Measurements from ENCODE around the gene MCM3.

MCM3 gene

DNA sequence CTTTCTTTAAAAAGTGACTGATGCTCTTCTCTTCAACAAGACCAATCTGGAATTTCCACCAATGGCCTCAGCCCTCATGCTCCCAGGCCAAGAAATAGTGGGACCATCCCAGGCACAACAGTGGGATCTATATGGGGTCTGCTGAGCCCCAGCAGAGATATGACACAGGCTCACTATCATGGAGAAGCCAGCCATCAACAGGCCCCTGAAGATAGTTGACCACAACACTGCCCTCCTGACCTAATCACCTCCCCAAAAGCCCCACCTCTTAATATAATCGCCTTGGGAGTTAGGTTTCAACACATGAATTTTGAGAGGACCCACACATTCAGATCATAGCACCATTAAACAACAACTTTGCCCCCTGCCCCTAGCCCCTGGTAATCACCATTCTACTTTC lies 16.8 kb upstream of the MCM3 start:
- DNase-seq = no peak

DNA sequence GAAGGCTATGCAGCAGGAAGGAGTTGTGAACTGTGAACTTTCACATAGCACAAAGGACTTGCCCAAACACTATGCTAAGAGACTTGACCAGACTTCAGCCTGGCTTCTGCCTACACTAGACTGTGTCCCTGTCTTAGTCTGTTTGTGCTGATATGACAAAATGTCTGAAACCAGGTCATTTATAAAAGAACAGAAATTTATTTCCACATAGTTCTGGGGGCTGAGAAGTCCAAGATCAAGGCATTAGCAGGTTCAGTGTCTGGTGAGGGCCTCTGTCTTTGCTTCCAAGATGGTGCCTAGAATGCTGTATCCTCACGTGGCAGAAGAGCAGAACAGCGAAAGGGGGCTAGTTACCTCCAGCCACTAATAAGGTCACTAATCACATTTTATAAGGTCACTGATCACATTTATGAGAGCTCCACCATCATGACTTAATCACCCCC lies 16.0 kb upstream of the MCM3 start:
- DNase-seq = no peak

- DNase-seq = no peak
These were observed 15.1 kb upstream of the MCM3 start for GRCh38 chr6:52299653-52300052.

- no peak for DNase-seq
These were observed 12.9 kb upstream of the MCM3 start for GRCh38 chr6:52297433-52297832.

GRCh38 chr6:52293067-52293466 lies 8.5 kb upstream of the MCM3 start:
- no peak for DNase-seq

- no peak for DNase-seq
These were observed 4.3 kb upstream of the MCM3 start for GRCh38 chr6:52288841-52289240.

DNA sequence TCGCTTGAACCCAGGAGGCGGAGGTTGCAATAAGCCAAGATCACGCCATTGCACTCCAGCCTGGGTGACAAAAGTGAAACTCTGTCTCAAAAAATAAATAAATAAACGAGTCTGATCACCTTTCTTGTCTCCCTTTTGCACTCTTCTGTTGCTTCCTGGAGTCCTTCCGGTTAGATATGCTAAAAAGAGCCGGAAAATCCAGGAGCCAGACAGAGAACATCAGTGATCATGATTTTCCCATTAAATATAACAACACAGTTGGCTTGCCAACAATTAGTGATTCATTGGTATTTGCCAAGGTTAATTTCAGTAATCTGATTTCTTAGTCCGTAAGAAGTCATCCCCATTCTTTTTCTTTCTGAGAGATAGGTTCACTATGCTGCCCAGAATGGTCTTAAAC lies 3.7 kb upstream of the MCM3 start:
- DNase-seq = no peak

GRCh38 chr6:52286798-52287432 lies 2.4 kb upstream of the MCM3 start:
- peak; percentile 43 for DNase-seq

GRCh38 chr6:52285177-52286068 lies 881 bp upstream of the MCM3 start:
- DNase-seq = no peak

- DNase-seq = peak; percentile 57
These were observed 447 bp downstream of the MCM3 start for GRCh38 chr6:52284131-52284459.

DNA sequence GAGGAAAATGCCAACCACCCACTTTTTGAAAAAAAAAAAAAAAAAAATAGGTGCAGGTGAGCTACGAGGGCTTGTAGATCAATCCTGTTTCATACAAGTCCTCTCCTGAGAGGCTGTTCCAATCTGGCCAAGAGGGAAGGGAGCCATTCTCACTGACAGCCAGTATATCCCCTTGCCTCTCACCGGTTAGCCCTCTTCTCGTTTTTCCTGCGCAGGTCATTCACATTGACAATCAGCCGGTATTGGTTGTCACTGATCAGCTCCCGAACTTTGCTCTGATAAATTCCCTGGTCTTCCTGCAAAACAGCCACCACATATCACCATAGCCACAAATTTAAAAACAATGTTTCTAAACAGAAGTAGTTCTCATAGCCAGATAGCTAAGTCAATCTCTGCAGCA lies 1.4 kb downstream of the MCM3 start:
- DNase-seq = no peak

- no peak for DNase-seq
These were observed 8.4 kb downstream of the MCM3 start for GRCh38 chr6:52276130-52276529.

GRCh38 chr6:52271852-52272460 lies 12.6 kb downstream of the MCM3 start:
- DNase-seq = no peak

- DNase-seq = peak; percentile 13
These were observed 20.6 kb downstream of the MCM3 start for GRCh38 chr6:52263709-52264540.

- DNase-seq = no peak
These were observed 21.8 kb downstream of the MCM3 start for GRCh38 chr6:52262620-52263344.

DNA sequence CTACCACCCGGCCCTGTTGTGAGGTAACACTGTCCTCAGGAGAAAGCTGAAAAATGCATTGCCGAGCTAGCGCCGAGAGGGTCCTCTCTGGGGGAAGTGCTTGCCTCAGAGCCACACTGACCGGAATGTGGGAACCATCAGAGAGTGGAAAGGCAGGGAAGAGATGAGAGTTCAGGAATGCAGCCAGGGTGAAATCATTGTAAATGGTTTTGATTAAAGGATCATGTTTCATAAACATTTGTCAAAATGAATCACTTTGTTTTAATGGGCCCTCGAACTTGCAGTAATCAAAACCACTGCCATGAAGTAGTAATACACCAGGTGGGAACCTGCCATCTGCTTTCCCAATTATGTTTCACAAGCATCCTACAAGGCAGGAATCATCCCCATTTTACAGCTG lies 23.3 kb downstream of the MCM3 start:
- DNase-seq = no peak

- no peak for DNase-seq
These were observed 23.9 kb downstream of the MCM3 start for GRCh38 chr6:52260634-52261033.

GRCh38 chr6:52255434-52255833 lies 29.1 kb downstream of the MCM3 start:
- DNase-seq = no peak

GRCh38 chr6:52254731-52255378 lies 29.7 kb downstream of the MCM3 start:
- no peak for DNase-seq

- DNase-seq = no peak
These were observed 31.0 kb downstream of the MCM3 start for GRCh38 chr6:52253494-52253893.

GRCh38 chr6:52251113-52251512 lies 33.4 kb downstream of the MCM3 start:
- no peak for DNase-seq

GRCh38 chr6:52249078-52249477 lies 35.5 kb downstream of the MCM3 start:
- peak; percentile 3 for DNase-seq
